Esophagus squamous epithelium (tissue), 4 donors: ENCODE measurements around the gene LPP.

Experiments used
- CTCF ChIP-seq, 6 experiments: fragments of 450-650 bp in 4 of 6; fragments of 200-600 bp in 2 of 6; sonication (generic) in 2 of 6; IDR thresholded peaks; one replicate each; pipeline ENCODE4 v1.5.1; 2016 to 2019; ENCODE audit warnings: antibody characterized with exemption in 6 of 6, mild to moderate bottlenecking in 4 of 6, moderate library complexity in 4 of 6
- POLR2A ChIP-seq, 4 donors: fragments of 450-650 bp; IDR thresholded peaks; one replicate each; pipeline ENCODE4 v1.6.1; 2017; ENCODE audit warnings: antibody characterized with exemption in 4 of 4, mild to moderate bottlenecking in 4 of 4, moderate library complexity in 3 of 4

- no peak for TF ChIP-seq POLR2A (IDR thresholded peaks at IDR 0.05)
- TF ChIP-seq CTCF (IDR thresholded peaks at IDR 0.05), result no peak
These were observed 151.3 kb downstream of the LPP start for GRCh38 chr3:188305220-188305619.
